Cardiac muscle cell (in vitro differentiated cells and primary cell): ENCODE measurements around the gene PRPH. TPM values are rescaled to one million over a fixed set of nuclear protein-coding genes. Genes with fewer than 3 reads are reported as not detected.

Experiments used
- DNase-seq, 2 donors: peaks; one replicate each; pipeline versions ENCODE4 v3.0.0 to v3.0.0-alpha.2; 2010 to 2017; ENCODE audit warnings: low read depth in 1 of 2, low spot score in 1 of 2
- H3K27ac ChIP-seq: fragments of 200-600 bp; sonication (generic); 2 replicates; pipeline ENCODE4 v1.5.1; 2016
- H3K27me3 ChIP-seq: fragments of 200-600 bp; sonication (generic); 2 replicates; pipeline ENCODE4 v1.6.0; 2016; ENCODE audit warnings: control low read depth
- H3K36me3 ChIP-seq: fragments of 200-600 bp; sonication (generic); 2 replicates; pipeline ENCODE4 v1.5.1; 2016; ENCODE audit warnings: control low read depth
- H3K4me1 ChIP-seq: fragments of 200-600 bp; sonication (generic); 2 replicates; pipeline ENCODE4 v1.8.1; 2017; ENCODE audit warnings: low read depth, mild to moderate bottlenecking, mixed run types
- H3K4me3 ChIP-seq: fragments of 200-600 bp; sonication (generic); 2 replicates; pipeline ENCODE4 v1.5.1; 2016; ENCODE audit warnings: mild to moderate bottlenecking
- H3K9me3 ChIP-seq: fragments of 200-600 bp; sonication (generic); 2 replicates; pipeline ENCODE4 v1.5.1; 2017; ENCODE audit warnings: low read depth, mild to moderate bottlenecking, control low read depth
- polyA plus RNA-seq: library from polyadenylated mRNA; unstranded; fragments of >200 nt; fragmentation: Nextera tagmentation; extraction: Ambion mirVana; gene quantifications from 2 replicates; pipeline ENCODE4 v1.2.1, GENCODE V29; 2016
- total RNA-seq: library from RNA; depleted of rRNA; stranded (reverse); fragments of >200 nt; gene quantifications from 2 replicates; pipeline ENCODE4 v1.2.3, GENCODE V29; 2016
- TF ChIP-seq, protein P1 (sequence below): IDR thresholded peaks from 2 replicates; pipeline ENCODE4 v1.5.1; 2012; ENCODE audit warnings: low read depth, mild to moderate bottlenecking, low read length

The PRPH gene
- total and polyA plus RNA-seq, 2 experiments from 2014 or later = 1.1 to 4.0 TPM

DNA sequence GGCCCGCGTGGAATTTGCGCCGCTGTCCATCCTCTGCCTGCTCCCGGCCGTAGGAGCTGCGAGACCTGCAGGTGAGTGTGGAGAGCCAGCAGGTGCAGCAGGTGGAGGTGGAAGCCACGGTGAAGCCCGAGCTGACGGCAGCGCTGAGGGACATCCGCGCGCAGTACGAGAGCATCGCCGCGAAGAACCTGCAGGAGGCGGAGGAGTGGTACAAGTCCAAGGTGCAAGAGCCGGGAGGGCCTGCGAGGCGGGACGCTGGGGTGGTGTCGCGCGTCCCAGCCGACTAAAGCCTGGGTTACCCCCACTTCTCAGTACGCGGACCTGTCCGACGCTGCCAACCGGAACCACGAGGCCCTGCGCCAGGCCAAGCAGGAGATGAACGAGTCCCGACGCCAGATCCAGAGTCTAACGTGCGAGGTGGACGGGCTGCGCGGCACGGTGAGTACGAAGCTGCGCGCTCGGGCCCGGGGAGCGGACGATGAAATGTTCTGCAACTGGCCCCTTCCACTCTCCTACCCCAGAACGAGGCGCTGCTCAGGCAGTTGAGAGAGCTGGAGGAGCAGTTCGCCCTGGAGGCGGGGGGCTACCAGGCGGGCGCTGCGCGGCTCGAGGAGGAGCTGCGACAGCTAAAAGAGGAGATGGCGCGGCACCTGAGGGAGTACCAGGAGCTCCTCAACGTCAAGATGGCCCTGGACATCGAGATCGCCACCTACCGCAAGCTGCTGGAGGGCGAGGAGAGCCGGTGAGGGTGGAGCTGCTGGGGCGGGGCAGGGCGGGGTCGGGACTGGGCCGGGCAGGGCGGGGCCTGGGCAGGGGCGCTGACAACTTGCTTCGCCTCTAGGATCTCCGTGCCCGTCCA, 2.1 kb downstream of the PRPH start:
- Histone ChIP-seq H3K4me3 (peak overlapping the region; percentile 10), H3K4me1 (peaks cover 4% of the 10 kb centered on the region), H3K36me3 (no peaks in the 10 kb centered on the region), H3K27me3 (peaks cover 75% of the 10 kb centered on the region), H3K9me3 (no peaks in the 10 kb centered on the region), H3K27ac (no peak overlapping the region)
- DNase-seq = no peak
- TF ChIP-seq, protein P1, sequence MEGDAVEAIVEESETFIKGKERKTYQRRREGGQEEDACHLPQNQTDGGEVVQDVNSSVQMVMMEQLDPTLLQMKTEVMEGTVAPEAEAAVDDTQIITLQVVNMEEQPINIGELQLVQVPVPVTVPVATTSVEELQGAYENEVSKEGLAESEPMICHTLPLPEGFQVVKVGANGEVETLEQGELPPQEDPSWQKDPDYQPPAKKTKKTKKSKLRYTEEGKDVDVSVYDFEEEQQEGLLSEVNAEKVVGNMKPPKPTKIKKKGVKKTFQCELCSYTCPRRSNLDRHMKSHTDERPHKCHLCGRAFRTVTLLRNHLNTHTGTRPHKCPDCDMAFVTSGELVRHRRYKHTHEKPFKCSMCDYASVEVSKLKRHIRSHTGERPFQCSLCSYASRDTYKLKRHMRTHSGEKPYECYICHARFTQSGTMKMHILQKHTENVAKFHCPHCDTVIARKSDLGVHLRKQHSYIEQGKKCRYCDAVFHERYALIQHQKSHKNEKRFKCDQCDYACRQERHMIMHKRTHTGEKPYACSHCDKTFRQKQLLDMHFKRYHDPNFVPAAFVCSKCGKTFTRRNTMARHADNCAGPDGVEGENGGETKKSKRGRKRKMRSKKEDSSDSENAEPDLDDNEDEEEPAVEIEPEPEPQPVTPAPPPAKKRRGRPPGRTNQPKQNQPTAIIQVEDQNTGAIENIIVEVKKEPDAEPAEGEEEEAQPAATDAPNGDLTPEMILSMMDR = no peak

DNA sequence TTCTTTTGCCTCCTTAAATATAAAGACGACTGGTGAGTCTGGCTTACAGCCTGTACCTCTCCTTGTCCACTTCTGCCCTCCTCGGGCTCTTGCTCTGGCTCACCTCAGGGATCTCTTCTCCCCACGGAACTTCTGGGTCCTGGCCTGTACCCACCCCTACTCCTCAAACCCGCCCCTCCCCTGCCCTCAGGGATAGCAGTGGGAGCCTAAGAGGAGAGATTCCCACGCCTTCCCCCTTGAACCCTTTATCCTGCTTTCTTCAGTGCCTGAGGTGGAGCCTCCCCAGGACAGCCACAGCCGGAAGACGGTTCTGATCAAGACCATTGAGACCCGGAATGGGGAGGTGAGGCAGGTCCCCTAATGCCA, 2.7 kb downstream of the PRPH start:
- no peaks in the 10 kb centered on the region for H3K9me3 ChIP-seq
- H3K4me1 ChIP-seq = peaks cover 4% of the 10 kb centered on the region
- no peak for DNase-seq
- no peak overlapping the region for H3K27ac ChIP-seq
- no peaks in the 10 kb centered on the region for H3K36me3 ChIP-seq
- H3K4me3 ChIP-seq = peak overlapping the region; percentile 10
- peaks cover 70% of the 10 kb centered on the region for H3K27me3 ChIP-seq
- TF ChIP-seq, protein P1 = no peak

DNA sequence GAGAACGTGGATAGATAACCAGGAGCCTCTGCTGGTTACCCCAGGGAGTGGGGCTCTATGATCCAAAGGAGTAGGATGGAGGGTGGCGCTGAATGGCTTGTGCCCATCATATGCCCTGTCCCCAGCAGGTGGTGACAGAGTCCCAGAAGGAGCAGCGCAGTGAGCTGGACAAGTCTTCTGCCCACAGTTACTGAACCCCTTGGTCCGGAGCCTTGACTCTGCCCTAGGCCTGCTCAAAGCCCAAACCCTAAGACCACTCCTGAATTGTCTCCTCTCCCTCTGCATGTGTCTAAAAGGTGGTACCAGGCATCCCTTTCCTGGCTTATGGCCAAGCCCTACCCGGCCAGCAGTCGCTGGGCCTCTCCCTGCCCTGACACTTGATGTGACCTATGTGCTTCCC, 3.2 kb downstream of the PRPH start:
- TF ChIP-seq, protein P1 = no peak
- Histone ChIP-seq H3K27me3 (peaks cover 65% of the 10 kb centered on the region), H3K4me3 (no peak overlapping the region), H3K9me3 (no peaks in the 10 kb centered on the region), H3K27ac (no peak overlapping the region), H3K4me1 (peaks cover 4% of the 10 kb centered on the region), H3K36me3 (no peaks in the 10 kb centered on the region)
- no peak for DNase-seq

DNA sequence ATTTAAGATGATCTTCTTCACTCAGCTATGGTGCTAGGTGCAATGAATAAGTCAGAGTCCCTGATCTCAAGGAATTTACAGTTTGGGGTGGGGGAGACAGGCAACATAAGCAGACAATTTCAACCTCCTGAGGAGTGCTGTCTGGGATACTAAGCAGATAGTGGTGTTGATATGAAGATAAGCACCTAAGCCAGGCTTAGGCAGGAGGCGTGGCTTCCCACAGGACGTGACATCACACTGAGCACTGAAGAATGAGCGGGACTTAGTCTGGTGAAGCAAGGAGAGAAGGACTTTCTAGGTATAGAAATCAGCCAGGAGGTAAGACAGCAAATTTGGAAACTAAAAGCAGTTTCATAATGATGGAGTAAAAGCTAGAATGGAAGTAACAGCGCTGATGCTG, 6.8 kb downstream of the PRPH start:
- Histone ChIP-seq H3K27me3 (peaks cover 35% of the 10 kb centered on the region), H3K4me3 (no peak overlapping the region), H3K27ac (no peak overlapping the region), H3K4me1 (peaks cover 4% of the 10 kb centered on the region), H3K36me3 (no peaks in the 10 kb centered on the region), H3K9me3 (no peaks in the 10 kb centered on the region)
- DNase-seq = no peak
- TF ChIP-seq, protein P1 = no peak

DNA sequence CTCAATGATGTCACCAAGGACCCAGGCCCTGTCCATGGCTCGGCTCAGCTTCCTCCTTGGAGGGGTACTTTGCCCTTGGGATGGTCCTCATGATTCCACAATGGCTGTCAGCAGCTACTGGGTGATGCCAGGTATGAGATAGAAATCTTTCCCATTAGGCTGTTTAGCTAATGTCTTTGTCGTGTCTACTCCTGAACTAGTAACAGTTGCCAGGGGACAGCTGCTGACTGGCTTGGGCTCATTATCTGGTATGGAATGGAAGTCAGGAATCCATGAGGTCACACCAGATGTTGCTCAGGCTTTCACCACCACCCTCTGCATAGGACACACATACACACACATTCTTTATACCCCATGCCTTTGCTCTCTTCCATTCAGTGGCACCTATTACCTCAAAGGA, 9.2 kb downstream of the PRPH start:
- TF ChIP-seq, protein P1 = no peak
- H3K4me1 ChIP-seq = no peaks in the 10 kb centered on the region
- DNase-seq = peak in 1 of 2 donors; percentile 45
- H3K4me3 ChIP-seq = no peak overlapping the region
- peaks cover 11% of the 10 kb centered on the region for H3K27me3 ChIP-seq
- H3K36me3 ChIP-seq = no peaks in the 10 kb centered on the region
- no peak overlapping the region for H3K27ac ChIP-seq
- no peaks in the 10 kb centered on the region for H3K9me3 ChIP-seq
